C1 segment of cervical spinal cord (tissue), 14 donors: Measurements from ENCODE around the gene JAK1.
"Not testable (repeated sequence)": the region's sequence is repeated elsewhere in the genome, so short reads cannot be mapped to it uniquely, and the experiment has no call there.

Experiments
- DNase-seq, 14 donors: peaks; one replicate each; lab custom pipeline; 2025; lab: John Stamatoyannopoulos, UW

Gene JAK1

DNA sequence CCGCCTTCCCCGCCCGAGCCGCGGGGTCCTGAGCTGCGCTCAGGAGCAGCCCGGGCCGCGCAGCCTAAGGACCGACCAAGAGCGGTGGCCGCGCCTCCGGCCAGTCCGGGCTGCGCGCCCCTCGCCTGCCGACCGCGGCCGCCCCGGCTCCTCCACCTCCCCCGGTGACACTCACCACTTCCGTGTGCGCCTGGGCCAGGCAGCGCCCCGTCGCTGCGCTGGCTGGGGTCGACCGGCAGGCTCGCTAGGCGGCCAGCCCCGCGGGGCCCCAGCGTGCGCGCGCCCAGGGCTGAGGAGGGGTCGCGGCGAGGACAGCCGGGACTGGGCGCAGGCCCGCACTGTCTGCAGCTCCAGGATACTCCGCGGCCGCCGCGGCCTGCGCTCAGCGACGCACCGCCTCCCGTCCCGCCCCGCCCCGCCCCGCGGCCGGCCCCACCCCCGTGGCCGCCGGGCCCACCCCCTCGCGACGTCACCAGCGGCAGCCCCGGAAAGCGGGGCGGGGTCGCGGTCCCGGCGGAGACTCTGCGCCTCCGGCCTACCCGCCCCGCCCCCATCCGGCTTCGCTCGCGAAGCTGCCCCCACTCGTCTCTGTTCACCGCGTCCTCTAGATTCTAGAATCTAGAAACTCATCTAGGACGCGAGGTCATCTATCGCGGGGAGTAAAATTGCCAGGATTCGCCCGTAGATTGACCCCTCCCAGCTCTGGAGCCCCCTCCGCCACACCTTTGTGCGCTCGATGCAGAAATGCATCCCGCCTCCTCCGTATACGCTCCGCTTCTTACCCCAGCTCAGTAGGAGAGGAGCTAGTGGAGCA is at the start of gene JAK1:
TSS of gene JAK1 (minus strand) at position 392 of the 814 bp plus-strand sequence. CDS start 80,285 bp downstream, outside the sequence.
- DNase-seq = peak in 13 of 14 donors; percentile 37 to 90 (median 76)

DNA sequence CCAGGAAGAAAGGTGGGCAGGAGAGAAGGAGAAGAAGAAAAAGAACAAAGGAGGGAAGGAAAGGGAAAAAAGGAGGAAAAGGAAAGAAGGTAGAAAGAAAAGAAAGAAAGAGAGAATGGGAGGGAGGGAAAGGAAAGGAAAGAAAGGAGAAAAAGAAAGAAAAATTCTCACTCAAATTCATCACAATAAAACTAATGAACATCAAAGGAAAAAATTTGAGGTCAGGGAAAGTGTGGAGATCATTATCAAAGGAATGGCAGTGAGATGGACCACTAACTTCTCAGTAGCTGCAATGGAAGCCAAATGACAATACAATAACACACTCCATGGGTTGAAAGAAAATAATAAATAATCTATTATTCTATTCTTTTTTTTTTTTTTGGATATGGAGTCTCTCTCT is 48.0 kb upstream of the JAK1 start:
- no peak for DNase-seq

DNA sequence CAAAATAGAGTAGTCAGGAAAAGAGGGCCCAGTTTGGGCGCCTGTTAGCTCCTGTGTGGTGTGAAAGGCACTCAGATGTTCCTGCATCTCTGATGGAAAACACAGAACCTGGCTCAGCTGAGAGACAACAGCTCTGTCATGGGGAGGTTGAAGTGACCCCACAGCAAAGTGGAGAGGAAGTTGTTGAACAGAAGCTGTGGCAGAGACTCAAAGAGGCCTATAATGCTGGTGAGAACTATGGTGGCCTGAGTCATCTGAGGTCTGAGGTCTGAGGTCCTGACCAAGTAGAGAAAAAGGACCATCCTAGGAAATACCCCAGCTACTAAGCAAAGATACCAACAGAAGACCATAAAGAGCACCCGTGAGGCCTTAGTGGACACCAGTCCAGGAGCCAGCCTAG is 45.6 kb upstream of the JAK1 start:
- DNase-seq = no peak

DNA sequence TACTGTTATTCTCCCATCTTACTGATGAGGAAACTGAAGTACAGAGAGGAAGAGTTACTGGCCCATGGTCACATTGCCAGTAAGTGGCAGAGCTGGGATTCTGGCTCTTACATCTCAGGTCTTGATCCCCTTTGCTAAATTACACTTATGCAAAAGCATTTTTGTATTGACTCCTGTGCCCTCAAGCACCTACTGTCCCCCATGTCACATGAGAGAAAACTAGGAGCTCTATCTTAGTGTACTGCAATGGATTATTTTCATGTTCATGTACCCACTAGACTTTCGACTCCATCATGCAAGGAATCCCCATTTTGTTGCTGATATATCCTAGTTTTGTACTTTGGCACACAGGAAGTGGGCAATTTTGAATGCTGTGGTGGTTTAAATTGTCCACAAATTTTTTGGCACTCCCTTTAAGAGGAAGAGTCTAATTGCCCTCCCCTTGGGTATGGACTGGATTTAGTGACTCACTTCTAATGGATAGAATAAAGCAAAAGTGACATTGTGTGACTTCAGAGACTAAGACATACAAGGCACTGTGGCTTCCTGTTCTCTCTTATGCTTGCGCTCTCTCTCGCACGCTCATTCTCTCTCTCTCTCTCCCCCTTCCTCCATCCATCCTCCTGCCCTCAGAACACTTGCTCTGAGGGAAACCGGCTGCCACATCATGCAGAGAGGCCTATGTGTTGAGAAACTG is 43.5 kb upstream of the JAK1 start:
- no peak for DNase-seq

DNA sequence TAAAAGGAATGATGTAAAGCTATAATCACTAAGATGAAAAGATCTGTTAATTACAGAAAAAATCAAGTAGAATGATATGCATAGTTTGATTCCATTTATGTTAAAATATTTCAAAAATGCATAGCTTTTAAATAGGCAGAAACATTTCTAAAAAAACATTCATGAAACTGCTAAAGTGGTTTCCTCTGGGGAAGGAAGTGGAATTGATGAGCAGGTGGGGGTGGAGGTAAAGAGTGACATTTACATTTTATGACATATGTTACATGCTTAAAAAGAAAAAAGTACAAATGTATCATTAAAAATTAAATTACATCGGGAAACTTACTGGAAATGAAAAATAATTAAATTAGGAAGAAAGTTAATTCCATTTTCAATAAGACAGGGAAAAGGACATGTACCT is 42.8 kb upstream of the JAK1 start:
- DNase-seq = no peak

DNA sequence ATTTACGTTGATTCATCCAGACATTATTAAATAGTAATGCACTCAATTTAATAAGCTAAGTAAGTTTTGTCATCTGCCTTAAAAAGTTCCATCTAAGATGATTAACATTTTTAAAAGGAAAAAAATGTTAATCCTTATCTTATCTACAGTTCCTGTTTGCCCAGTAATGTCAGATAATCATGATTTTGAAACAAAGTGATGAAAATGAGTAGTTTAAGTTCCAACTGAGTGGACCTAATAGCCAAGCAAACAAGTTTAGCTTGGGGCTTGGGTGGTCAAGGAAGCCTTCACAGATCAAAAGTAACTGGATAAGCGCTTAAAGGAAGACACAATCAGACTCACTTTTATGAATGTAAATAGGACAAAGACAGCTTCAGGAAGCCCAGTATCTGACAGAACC is 40.5 kb upstream of the JAK1 start:
- no peak for DNase-seq

DNA sequence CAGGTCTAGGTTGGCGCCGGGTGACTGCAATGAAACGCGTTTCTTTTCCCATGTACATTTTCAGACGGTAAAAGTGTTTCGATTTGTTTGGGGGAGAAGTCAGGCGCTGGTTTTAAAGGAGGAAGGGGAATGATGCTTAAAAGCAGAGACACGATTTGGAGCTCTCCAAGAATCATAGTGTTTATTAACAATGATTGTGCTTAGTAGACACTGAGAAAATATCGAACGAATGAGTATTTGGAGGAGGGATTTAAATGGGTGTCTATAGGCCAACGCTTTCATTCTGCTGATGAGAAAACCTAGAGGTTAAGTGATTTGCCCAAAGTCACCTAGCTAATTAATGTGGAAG is 36.9 kb upstream of the JAK1 start:
- DNase-seq = no peak

DNA sequence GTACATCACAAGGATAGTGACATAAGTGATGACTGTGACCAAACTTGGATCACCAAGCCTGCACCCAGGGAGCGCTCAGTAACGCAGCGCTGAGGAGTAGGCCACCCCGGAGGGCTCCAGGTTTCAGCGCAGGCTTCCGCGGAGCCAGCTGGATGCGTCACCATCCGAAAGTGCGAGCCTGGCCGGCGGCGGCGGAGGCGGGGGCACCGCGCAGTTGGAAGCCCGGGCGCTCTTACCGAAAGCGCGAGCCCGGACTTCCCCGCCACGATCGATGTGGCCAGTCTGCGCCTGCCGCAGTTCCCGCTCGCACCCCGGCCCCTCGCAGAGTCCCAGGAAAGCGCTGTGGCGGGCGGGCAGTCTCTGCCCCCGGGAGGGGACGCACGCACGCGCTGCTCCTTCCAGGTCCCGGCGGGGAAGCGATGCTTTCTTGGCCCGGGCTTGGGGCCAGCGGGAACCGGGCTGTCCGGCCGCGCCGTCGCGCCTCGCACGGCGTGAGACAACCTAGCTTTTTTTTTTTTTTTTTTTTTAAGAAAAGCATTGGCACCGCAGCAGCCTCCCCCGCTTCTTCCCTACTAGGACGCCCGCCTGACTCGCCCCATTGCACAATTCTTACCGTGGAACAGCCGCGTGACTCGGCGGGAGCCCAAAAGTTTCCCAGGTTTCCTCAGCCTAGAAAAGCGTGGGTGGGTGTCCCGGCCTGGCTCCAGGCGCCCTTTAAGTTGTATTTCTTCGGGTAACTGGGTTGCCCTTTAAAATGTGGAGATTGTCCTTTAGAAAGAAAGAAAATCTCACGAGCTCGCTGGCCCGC is 36.4 kb upstream of the JAK1 start:
- peak in 13 of 14 donors; percentile 14 to 88 (median 65) for DNase-seq

DNA sequence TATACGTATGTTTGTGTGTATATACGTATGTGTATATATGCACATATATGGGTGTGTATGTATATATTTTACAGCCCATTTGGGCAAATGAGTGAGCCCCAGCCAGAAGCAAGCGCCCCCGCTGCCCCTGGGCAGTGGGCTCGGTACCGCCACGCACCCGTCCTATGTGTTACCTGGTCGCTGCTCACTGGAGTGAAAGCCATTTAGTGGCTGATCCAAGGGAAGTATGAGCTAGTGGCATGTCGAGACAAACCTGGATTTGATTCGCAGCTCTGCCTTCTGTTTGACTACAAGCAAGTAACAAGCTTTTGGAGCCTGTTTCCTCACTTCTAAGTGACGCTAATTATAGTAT is 35.8 kb upstream of the JAK1 start:
- DNase-seq = peak in 1 of 14 donors; percentile 26

DNA sequence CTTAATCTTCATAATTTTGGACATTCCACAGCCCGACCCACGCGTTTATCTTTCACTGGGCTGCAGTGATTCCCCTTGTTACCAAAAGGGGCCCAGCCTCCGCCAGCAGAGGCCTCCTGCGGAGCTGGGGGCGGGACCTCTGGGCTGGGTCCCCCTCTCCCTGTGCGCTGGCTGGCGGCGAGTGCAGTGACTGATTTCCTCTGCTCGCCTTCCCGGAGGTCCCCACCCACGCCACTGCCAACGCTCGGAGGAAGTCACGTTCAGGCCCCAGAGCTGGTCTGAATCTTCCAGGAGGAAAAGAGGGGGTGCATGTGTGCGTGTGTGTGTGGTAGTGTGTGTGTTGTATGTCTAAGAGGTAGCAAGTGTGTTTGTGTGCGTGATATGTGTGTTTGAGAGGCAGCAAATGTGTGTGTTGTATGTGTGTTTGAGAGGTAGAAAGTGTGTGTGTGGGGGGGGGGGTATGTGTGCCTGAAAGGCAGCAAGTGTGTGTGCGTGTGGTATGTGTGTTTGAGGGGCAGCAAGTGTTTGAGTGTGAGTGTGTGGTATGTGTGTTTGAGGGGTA is 35.0 kb upstream of the JAK1 start:
- peak in 4 of 14 donors; percentile 3 to 45 (median 12) for DNase-seq

DNA sequence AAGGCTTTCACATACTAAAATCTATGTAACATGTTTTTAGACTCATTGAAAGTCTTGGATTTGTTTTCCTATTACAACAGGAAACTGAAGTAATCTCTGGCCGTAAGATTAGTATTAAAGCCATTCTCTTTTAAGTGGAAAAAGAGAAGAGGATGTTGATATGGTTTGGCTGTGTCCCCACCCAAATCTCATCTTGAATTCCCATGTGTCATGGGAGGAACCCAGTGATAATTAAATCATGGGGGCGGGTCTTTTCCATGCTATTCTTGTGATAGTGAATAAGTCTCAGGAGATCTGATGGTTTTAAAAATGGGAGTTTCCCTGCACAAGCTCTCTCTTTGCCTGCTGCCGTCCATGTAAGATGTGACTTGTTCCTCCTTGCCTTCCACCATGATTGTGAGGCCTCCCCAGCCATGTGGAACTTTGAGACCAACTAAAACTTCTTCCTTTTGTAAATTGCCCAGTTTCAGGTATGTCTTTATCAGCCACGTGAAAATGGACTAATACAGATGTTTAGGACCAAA is 32.1 kb upstream of the JAK1 start:
- not testable (repeated sequence) for DNase-seq

DNA sequence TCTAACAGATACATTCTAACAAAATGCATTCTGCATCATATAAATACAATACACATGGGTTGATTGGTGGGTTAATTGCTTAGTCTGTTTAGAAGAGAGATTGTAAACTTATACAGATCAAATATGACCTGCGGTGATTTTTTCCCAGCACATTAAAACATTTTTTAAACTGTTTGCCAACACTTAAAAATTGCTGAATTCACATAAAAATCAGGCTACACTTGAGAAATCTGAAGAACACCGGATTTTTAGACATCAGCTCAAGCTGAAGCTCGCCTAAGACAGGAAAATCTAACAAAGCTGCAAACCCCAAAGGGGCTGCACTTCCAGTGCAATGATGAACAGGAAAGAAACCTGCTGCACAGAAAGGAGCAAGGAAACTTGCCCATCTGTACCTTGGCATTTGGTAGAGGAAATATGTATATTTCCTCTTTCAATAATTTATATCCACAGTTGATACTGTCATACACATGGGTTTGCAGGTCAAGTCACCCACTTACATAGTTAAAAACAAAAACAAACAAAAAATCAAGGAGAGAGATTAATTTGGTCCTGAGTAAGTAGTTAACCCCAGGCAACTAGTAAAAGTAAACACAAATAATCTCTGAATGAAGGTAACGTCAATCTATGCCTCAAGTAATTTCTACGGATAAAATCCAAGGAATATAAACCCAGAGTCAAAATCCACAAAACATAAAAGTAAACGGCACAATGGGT is 30.4 kb upstream of the JAK1 start:
- no peak for DNase-seq

DNA sequence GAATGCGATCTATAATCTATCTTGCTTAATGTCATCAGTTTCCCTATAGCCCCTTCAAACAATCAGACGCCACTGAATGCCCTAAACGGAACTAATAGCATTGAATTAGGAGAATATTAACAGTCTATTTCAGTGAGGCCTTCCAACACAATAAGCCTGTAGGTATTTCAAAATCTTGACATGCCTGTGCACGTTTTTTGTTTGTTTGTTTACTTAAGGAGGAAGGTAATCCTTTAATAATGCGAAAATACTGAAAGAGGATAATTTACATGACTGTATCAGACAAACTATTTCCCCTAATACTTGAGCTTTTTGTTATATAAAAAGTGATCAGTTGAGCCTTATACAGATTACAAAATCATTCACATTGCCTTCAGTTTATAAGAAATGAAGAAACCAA is 29.0 kb upstream of the JAK1 start:
- no peak for DNase-seq

DNA sequence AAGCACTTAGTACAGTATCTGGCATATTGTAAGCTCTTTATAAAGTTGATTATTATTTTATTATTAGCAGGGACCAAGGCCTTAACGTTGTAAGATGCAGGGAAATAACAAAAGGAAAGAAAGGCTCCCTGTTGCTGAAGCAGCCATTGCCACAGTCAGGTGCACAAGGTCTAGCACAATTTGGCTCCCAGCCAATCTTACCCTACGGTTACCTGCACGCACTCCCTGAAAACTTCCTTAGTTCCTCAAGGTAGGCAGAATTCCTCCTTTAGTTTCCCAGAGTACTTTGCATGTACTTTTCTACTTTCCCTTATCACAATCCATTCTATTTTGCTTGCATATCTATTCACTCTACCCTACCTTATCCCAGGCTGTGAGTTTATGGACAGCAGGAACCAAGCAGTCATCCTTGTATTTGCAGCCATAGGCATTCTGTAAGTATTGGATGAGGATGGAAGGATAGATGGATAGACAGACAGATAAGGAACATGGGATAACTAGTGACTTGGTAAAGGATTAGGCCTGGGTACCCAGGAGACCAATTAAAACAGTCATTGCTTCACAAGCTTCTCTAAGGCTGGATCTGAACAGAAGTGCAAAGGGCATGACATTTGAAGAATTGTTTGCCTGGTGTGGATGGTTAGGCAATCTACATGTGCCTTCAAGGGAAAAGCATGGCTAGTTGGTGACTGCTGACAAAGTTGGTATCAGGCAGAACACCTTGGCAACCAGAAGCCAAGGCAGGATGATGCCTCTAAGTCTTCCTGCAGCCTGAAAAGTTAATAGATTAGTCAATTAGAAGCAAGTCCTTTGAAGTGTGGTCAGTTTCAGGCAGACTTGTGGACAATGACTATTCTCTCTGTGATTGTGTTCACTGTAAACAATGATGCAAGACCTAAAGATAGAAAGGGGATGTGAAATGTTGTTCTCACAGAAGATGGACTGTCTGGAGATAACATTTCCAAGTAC is 20.8 kb upstream of the JAK1 start:
- peak in 1 of 14 donors; percentile 7 for DNase-seq

DNA sequence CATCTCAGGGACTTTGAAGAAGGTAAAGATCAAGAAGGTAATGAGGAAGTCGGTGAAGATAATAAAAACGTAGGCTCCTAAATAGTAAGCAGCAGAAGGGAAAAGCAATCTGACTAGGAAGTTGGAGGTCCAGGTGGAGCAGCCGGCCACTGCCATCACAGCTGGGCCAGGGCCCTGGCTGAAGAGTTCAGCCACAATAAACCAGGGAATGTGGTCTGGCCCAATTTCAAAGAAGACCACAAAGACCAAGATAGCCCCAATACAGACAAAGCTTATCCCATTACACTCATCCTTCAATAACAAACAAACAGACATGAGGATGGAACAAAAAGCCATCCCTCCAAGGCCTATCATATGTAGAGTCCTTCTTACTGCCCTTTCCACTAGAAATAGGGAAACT is 18.4 kb upstream of the JAK1 start:
- no peak for DNase-seq

DNA sequence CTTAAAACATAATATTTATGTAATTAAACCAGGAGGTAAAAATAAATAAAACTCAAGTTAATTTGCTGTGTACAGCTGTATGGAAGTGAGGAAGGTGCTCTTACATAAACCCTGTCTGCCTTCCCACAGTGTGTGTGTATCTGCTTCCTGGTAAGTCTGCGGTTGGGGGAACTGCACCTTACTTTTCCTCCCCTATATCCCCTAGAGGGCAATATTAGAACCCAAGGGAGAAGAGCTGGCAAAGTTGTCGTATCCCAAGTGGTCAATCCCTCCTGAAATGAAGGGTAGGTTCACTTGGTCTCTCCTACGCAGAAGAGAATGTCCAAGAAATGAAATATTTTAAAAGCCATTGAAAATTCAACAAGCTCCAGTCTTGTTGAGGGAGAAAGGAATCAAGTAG is 17.8 kb upstream of the JAK1 start:
- DNase-seq = no peak

DNA sequence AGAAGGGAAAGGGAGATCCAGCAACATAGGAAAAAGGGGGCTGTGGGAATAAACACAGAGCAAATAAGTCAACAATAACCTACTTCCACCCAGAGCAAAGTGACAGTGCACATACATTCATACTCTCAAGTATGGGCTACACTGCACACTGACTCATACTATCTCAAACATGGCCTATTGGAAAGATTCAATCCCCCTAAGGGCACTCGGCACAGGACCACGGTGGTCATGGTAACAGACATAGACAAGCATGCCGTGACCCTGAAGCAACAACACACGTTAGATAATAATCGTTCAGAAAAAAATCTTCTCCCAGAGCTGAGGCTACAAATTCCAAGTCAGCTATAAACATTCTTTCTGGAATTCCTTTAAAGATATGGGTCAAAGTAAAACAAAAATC is 16.8 kb upstream of the JAK1 start:
- no peak for DNase-seq

DNA sequence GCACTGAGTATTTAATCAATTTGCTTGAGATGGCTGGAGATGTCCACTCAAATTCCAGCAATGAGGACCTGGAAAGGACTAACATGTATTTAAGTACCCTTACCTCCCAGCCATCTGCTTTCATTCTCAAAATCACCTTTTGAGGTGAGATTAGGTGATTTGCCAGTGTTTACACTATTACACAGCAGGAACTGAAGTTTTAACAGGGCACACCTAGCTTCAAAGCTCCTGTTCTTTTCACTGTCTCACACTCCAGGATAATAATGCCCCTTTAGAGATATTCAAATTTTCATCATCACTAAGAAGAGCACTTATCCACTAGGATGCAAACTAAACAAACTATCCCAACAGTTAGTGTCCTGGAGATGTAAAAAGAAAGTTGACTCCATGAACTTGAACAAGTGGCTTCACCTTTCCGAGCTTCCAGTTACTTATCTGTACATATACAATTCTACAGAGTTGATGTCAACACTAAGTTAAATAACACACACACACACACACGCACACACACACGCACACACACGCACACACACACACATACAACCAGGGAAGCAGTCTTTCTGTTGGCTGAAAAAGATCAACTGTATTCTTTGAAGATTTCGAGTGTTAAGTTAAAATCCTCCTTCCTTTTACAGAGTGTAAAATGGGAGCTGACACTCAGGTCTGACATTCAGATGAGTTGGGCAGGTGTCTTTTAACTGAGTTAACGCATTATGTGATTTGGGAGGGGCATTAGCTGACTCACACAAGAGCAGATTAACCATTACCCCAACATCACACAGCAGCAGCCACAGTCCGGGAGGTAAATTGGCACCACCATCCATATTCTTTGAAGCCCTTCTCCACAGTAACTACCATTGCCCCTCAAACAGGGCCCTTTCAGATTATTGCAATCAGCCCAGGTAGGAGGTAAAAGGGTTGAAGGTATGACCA is 15.5 kb upstream of the JAK1 start:
- DNase-seq = no peak
